HUDEP-2 (cell line): ENCODE results near the gene UBE2E1.
"Not testable (repeated sequence)": the region's sequence is repeated elsewhere in the genome, so short reads cannot be mapped to it uniquely, and the experiment has no call there.

ENCODE experiments used
- DNase-seq, 76 experiments: peaks; one replicate each; lab custom pipeline; 2025; ENCODE audit not compliant: unreplicated experiment in 76 of 76; lab: John Stamatoyannopoulos, UW

Gene UBE2E1

GRCh38 chr3:23913873-23914743 is 108.4 kb downstream of the UBE2E1 start:
- DNase-seq: no peak

- DNase-seq: no peak
These were observed 109.9 kb downstream of the UBE2E1 start for GRCh38 chr3:23915537-23916108.

GRCh38 chr3:23916152-23916885 is 110.6 kb downstream of the UBE2E1 start:
- peak in 8 of 76 experiments; percentile 31 to 56 (median 39) for DNase-seq

- peak; percentile 26 to 97 (median 93) for DNase-seq
These were observed 111.3 kb downstream of the UBE2E1 start, which contains the start of the genes NKIRAS1 and RPL15 for GRCh38 chr3:23916886-23917678. Gene NKIRAS1 (minus strand): TSS chr3:23916990. CDS start chr3:23910904, 6,086 bp downstream. Gene RPL15 (plus strand): TSS chr3:23917132. CDS start chr3:23917860, 728 bp downstream.

- DNase-seq: peak in 17 of 76 experiments; percentile 3 to 59 (median 28)
These were observed 112.0 kb downstream of the UBE2E1 start for GRCh38 chr3:23917679-23918303.

GRCh38 chr3:23918331-23918730 is 112.6 kb downstream of the UBE2E1 start:
- DNase-seq: not testable (repeated sequence)

- no peak for DNase-seq
These were observed 113.9 kb downstream of the UBE2E1 start for GRCh38 chr3:23919628-23920027.

GRCh38 chr3:23920151-23920655 is 114.4 kb downstream of the UBE2E1 start:
- peak in 1 of 76 experiments; percentile 3 for DNase-seq

- peak in 4 of 76 experiments; percentile 23 to 43 (median 24) for DNase-seq
These were observed 115.3 kb downstream of the UBE2E1 start for GRCh38 chr3:23921052-23921511.

GRCh38 chr3:23923786-23924185 is 118.0 kb downstream of the UBE2E1 start:
- no peak for DNase-seq

GRCh38 chr3:23926246-23926645 is 120.5 kb downstream of the UBE2E1 start:
- DNase-seq: no peak

- no peak for DNase-seq
These were observed 121.0 kb downstream of the UBE2E1 start for GRCh38 chr3:23926736-23927135.

GRCh38 chr3:23928524-23928923 is 122.8 kb downstream of the UBE2E1 start:
- no peak for DNase-seq

- no peak for DNase-seq
These were observed 125.8 kb downstream of the UBE2E1 start for GRCh38 chr3:23931597-23931996.

GRCh38 chr3:23932571-23932970 is 126.8 kb downstream of the UBE2E1 start:
- no peak for DNase-seq

- no peak for DNase-seq
These were observed 128.5 kb downstream of the UBE2E1 start for GRCh38 chr3:23934253-23934652.

- no peak for DNase-seq
These were observed 131.5 kb downstream of the UBE2E1 start for GRCh38 chr3:23937296-23937695.

- DNase-seq: peak in 4 of 76 experiments; percentile 9 to 28 (median 15)
These were observed 132.9 kb downstream of the UBE2E1 start for GRCh38 chr3:23938688-23939087.

GRCh38 chr3:23940775-23941174 is 135.0 kb downstream of the UBE2E1 start:
- DNase-seq: no peak
